ENCODE data around the gene HYAL1. TPM values are rescaled to one million over a fixed set of nuclear protein-coding genes. Genes with fewer than 3 reads are reported as not detected.

Gene HYAL1
- total and polyA plus RNA-seq, 8 donors: 3.1 to 11.7 (median 6.4) TPM

GRCh38 chr3:50256978-50257890 lies 46.1 kb downstream of the HYAL1 start:
- no peak overlapping the region for H3K27ac ChIP-seq
- no peak for FAIRE-seq

GRCh38 chr3:50255251-50255615 lies 48.1 kb downstream of the HYAL1 start:
- no peak overlapping the region for H3K4me3 ChIP-seq
- 91 to 95% methylated on average over 9 of the region's 9 CpGs for WGBS, 2 donors
- H3K36me3 ChIP-seq: peaks cover 8 to 27% (median 15%) of the 10 kb centered on the region in 3 donors
- no peaks in the 10 kb centered on the region for H3K9me3 ChIP-seq
- no peaks in the 10 kb centered on the region for H3K27me3 ChIP-seq
- DNase-seq (peak in 1 of 6 donors; percentile 57), FAIRE-seq (no peak), ATAC-seq (no peak)
- peak overlapping the region in 2 of 4 donors; percentile 9 to 57 for H3K27ac ChIP-seq
- intact Hi-C loops (cut with DNase I): loop anchor here in 1 of 3 donors (10.0 kb wide), 1 partner anchor 70 kb away; the partner anchor contains the start of genes HYAL2 and TUSC2
- no peak for TF ChIP-seq CTCF (IDR thresholded peaks at IDR 0.05)
- H3K4me1 ChIP-seq: peaks cover 0 to 6% (median 0%) of the 10 kb centered on the region in 3 donors

More at GRCh38 chr3:50256978-50257890, 46.1 kb downstream of the HYAL1 start:
- ATAC-seq (no peak), DNase-seq (peak in 3 of 6 donors; percentile 55 to 77 (median 72))
- H3K36me3 ChIP-seq: peaks cover 8 to 27% (median 15%) of the 10 kb centered on the region in 3 donors
- peaks cover 0 to 16% (median 6%) of the 10 kb centered on the region in 3 donors for H3K4me1 ChIP-seq
- no peak overlapping the region for H3K4me3 ChIP-seq
- no peaks in the 10 kb centered on the region for H3K9me3 ChIP-seq
- WGBS, 2 donors: 90% methylated on average over 20 of the region's 20 CpGs
- peak in 3 of 4 donors; percentile 10 to 39 (median 38) for TF ChIP-seq CTCF (IDR thresholded peaks at IDR 0.05)
- intact Hi-C loops (cut with DNase I): loop anchor here in 1 of 3 donors (10.0 kb wide), 1 partner anchor 68 kb away; the partner anchor contains the start of genes HYAL2 and TUSC2
- H3K27me3 ChIP-seq: no peaks in the 10 kb centered on the region

- Histone ChIP-seq H3K4me1 (peaks cover 0 to 5% (median 0%) of the 10 kb centered on the region in 3 donors), H3K27me3 (no peaks in the 10 kb centered on the region), H3K36me3 (peaks cover 8 to 27% (median 15%) of the 10 kb centered on the region in 3 donors), H3K9me3 (no peaks in the 10 kb centered on the region), H3K27ac (peak overlapping the region in 2 of 4 donors; percentile 9 to 57), H3K4me3 (no peak overlapping the region)
- no peak for TF ChIP-seq CTCF (IDR thresholded peaks at IDR 0.05)
- ATAC-seq: peak in 2 of 4 donors; percentile 41 to 44
- WGBS, 2 donors: 82 to 89% methylated on average over 8 of the region's 8 CpGs
- no peak for FAIRE-seq
- DNase-seq: peak in 1 of 6 donors; percentile 68
- intact Hi-C loops (cut with DNase I): loop anchor here in 1 of 3 donors (10.0 kb wide), 1 partner anchor 70 kb away; the partner anchor contains the start of genes HYAL2 and TUSC2
Observed at GRCh38 chr3:50254577-50255250, 48.7 kb downstream of the HYAL1 start.

- 87 to 89% methylated on average over 8 of the region's 8 CpGs for WGBS, 2 donors
- FAIRE-seq: no peak
- no peaks in the 10 kb centered on the region for H3K27me3 ChIP-seq
- peak in 2 of 4 donors; percentile 5 to 34 for ATAC-seq
- no peak overlapping the region for H3K4me3 ChIP-seq
- H3K9me3 ChIP-seq: no peaks in the 10 kb centered on the region
- intact Hi-C loops (cut with DNase I): loop anchor here in 1 of 3 donors (10.0 kb wide), 1 partner anchor 74 kb away; the partner anchor contains the start of genes HYAL2 and TUSC2
- peaks cover 0 to 8% (median 8%) of the 10 kb centered on the region in 3 donors for H3K36me3 ChIP-seq
- no peak for DNase-seq
- TF ChIP-seq CTCF (IDR thresholded peaks at IDR 0.05): no peak
- peaks cover 0 to under 1% (median 0%) of the 10 kb centered on the region in 3 donors for H3K4me1 ChIP-seq
- no peak overlapping the region for H3K27ac ChIP-seq
Observed at GRCh38 chr3:50251220-50251619, 52.2 kb downstream of the HYAL1 start.

Data from pancreas (tissue), 10 donors.